K562 (cell line): ENCODE results near the gene DCAKD. TPM values are rescaled to one million over a fixed set of nuclear protein-coding genes. Genes with fewer than 3 reads are reported as not detected.
A peak's percentile ranks its signal among the peaks of the same experiment; 100 is the strongest.

Source experiments
- ATF7 ChIP-seq: fragments of 450-650 bp; IDR thresholded peaks from 2 replicates; pipeline ENCODE4 v1.7.1; 2014; ENCODE audit warnings: mild to moderate bottlenecking, moderate library complexity
- BACH1 ChIP-seq: fragments of 200-800 bp; sonication (Bioruptor generic); IDR thresholded peaks from 2 replicates; pipeline ENCODE4 v1.6.1; 2016; ENCODE audit warnings: missing genetic modification characterization, missing compliant biosample characterization
- CHCHD3 ChIP-seq: fragments of 250-450 bp; sonication (Bioruptor Pico); IDR thresholded peaks from 2 replicates; pipeline ENCODE4 v2.1.2; 2022; ENCODE audit warnings: mild to moderate bottlenecking
- CTBP1 ChIP-seq: fragments of 450-650 bp; IDR thresholded peaks from 2 replicates; pipeline ENCODE4 v1.6.1; 2016; ENCODE audit warnings: borderline replicate concordance
- FOXK1 ChIP-seq: sonication (generic); formaldehyde crosslinking; IDR thresholded peaks from 2 replicates; pipeline ENCODE4 v1.8.0; 2022; ENCODE audit warnings: missing genetic modification reagents, mild to moderate bottlenecking, borderline replicate concordance
- GTF2E2 ChIP-seq: fragments of 200-800 bp; sonication (Bioruptor generic); IDR thresholded peaks from 2 replicates; pipeline ENCODE4 v1.6.1; 2016; ENCODE audit warnings: missing genetic modification characterization, missing compliant biosample characterization
- HDAC1 ChIP-seq, 2 experiments: fragments of 450-650 bp; IDR thresholded peaks; 2 replicates each; pipeline ENCODE4 v1.6.1; 2016 to 2017; ENCODE audit warnings: inconsistent platforms in 1 of 2, mild to moderate bottlenecking in 1 of 2, moderate library complexity in 1 of 2
- HMGXB4 ChIP-seq: sonication (generic); formaldehyde crosslinking; IDR thresholded peaks from 2 replicates; pipeline ENCODE4 v1.8.1; 2023; ENCODE audit warnings: mild to moderate bottlenecking, missing genetic modification reagents
- KAT7 ChIP-seq: sonication (generic); formaldehyde crosslinking; IDR thresholded peaks from 2 replicates; pipeline ENCODE4 v1.8.0; 2022; ENCODE audit warnings: missing genetic modification reagents, mild to moderate bottlenecking, borderline replicate concordance
- MCM7 ChIP-seq, 2 experiments: fragments of 450-650 bp; IDR thresholded peaks; 2 replicates each; pipeline ENCODE4 v1.6.1; 2016 to 2018
- NCOA2 ChIP-seq, 2 experiments: fragments of 450-650 bp; IDR thresholded peaks; 2 replicates each; pipeline ENCODE4 v1.6.1; 2018; ENCODE audit warnings: mild to moderate bottlenecking in 2 of 2, moderate library complexity in 1 of 2; ENCODE audit not compliant: partially characterized antibody in 2 of 2
- PHF8 ChIP-seq: fragments of 200-600 bp; sonication (generic); IDR thresholded peaks from 2 replicates; pipeline ENCODE4 v1.6.1; 2012; ENCODE audit warnings: mixed run types, mild to moderate bottlenecking, inconsistent platforms, low read length, moderate library complexity, borderline replicate concordance
- RBFOX2 ChIP-seq: fragments of 200-400 bp; formaldehyde crosslinking; IDR thresholded peaks from 2 replicates; pipeline ENCODE4 v1.6.1; 2017; ENCODE audit warnings: low read depth, mild to moderate bottlenecking, low read length, moderate library complexity
- STAT5A ChIP-seq: IDR thresholded peaks from 2 replicates; pipeline ENCODE4 v1.6.1; 2012; ENCODE audit warnings: low read length, inconsistent platforms, borderline replicate concordance
- TAF1 ChIP-seq: IDR thresholded peaks from 2 replicates; pipeline ENCODE4 v1.6.1; 2011; ENCODE audit warnings: mild to moderate bottlenecking, low read length, moderate library complexity; ENCODE audit not compliant: insufficient read depth, control insufficient read depth, severe bottlenecking; ENCODE audit errors: extremely low read depth
- TFAM ChIP-seq: fragments of 250-450 bp; sonication (Bioruptor Pico); conservative IDR thresholded peaks from 2 replicates; pipeline ENCODE4 v1.5.0; 2021; ENCODE audit warnings: mild to moderate bottlenecking, moderate library complexity
- ZNF282 ChIP-seq: sonication (generic); formaldehyde crosslinking; IDR thresholded peaks from 2 replicates; pipeline ENCODE4 v1.8.1; 2023; ENCODE audit warnings: missing genetic modification reagents
- ZNF551 ChIP-seq: fragments of 250-450 bp; sonication (Bioruptor Pico); IDR thresholded peaks from 2 replicates; pipeline ENCODE4 v1.5.0; 2021; ENCODE audit warnings: mild to moderate bottlenecking, moderate library complexity
- ZNF785 ChIP-seq: fragments of 250-450 bp; sonication (Bioruptor Pico); IDR thresholded peaks from 2 replicates; pipeline ENCODE4 v1.4.0; 2020; ENCODE audit warnings: mild to moderate bottlenecking
- polyA plus RNA-seq, 8 experiments: library from polyadenylated mRNA; depleted of rRNA in 4 of 8; stranded (reverse) in 5 of 8; unstranded in 3 of 8; fragments of >200 nt; fragmentation: Nextera tagmentation in 2 of 8; fragmentation: Illumina TruSeq in 1 of 8; extraction: Ambion mirVana in 2 of 8; extraction: Trizol in 1 of 8; gene quantifications; 2 replicates each; pipeline versions ENCODE4 v1.2.1 to v1.2.3, GENCODE V29; 2011 to 2014; ENCODE audit warnings: inconsistent platforms in 1 of 8, missing spikeins in 1 of 8
- total RNA-seq, 7 experiments: library from RNA; depleted of rRNA in 6 of 7; stranded (reverse); fragments of >200 nt in 6 of 7; fragmentation: Illumina TruSeq in 2 of 7; extraction: Trizol in 2 of 7; gene quantifications; 2 replicates each; pipeline versions ENCODE4 v1.2.1 to v1.2.3, GENCODE V29; 2011 to 2021; ENCODE audit warnings: low replicate concordance in 1 of 7
- TF ChIP-seq, protein P1 (sequence below), 2 experiments: fragments of 450-650 bp; IDR thresholded peaks; 2 replicates each; pipeline ENCODE4 v1.6.1; 2018; ENCODE audit warnings: mild to moderate bottlenecking in 2 of 2, low read depth in 1 of 2; ENCODE audit not compliant: partially characterized antibody in 2 of 2
- TF ChIP-seq, protein P2 (sequence below): fragments of 200-800 bp; sonication (Bioruptor generic); IDR thresholded peaks from 2 replicates; pipeline ENCODE4 v1.6.1; 2017; ENCODE audit warnings: missing genetic modification characterization, missing compliant biosample characterization

DCAKD gene
- total and polyA plus RNA-seq, 9 of the 15 experiments (the other 6 are each of a cell fraction or from before 2014, with no cell fraction given) = 7.9 to 35.5 (median 21.4) TPM

DNA sequence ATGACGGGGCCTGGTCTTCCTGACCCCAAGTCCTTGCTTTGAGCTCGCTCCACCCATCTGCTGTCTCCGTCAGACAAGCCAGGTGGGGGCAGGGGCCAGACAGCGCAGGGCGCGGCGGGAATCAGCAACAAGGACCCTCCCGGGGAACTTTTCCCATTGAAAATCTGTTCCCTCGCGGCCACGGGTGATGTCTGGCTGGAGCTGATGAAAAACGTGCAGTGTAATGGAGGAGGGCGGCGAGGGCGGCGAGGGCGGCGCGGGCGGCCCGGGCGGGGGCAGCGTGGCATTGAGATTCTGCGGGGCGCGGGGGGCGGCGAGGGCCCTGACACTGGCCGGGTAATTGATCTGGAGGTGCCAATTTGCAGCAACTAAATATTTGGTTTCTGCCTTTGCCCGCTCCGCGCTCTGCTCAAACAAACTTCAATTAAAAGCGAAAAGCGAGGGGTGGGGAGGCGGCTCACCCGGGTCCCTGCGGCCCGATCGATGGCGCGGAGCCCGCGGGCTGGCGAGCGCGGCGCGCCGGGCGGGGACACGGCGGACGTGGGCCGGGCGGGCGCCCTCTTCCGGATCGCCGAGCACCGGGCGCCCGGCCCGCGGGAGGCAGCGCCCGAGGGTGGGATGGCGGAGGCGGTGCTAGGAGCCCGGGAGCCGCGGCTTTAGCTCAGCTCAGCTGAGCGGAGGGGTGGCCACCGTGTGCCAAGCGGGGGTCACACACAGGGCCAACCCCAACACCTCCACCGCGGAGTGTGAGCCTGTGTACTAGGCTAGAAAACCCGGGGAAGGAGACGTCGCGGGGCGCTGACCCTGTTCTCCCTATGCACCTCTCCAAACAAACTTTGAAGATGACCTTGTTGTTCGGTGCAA, 32.4 kb downstream of the DCAKD start (continued):
- TF ChIP-seq, protein P1, sequence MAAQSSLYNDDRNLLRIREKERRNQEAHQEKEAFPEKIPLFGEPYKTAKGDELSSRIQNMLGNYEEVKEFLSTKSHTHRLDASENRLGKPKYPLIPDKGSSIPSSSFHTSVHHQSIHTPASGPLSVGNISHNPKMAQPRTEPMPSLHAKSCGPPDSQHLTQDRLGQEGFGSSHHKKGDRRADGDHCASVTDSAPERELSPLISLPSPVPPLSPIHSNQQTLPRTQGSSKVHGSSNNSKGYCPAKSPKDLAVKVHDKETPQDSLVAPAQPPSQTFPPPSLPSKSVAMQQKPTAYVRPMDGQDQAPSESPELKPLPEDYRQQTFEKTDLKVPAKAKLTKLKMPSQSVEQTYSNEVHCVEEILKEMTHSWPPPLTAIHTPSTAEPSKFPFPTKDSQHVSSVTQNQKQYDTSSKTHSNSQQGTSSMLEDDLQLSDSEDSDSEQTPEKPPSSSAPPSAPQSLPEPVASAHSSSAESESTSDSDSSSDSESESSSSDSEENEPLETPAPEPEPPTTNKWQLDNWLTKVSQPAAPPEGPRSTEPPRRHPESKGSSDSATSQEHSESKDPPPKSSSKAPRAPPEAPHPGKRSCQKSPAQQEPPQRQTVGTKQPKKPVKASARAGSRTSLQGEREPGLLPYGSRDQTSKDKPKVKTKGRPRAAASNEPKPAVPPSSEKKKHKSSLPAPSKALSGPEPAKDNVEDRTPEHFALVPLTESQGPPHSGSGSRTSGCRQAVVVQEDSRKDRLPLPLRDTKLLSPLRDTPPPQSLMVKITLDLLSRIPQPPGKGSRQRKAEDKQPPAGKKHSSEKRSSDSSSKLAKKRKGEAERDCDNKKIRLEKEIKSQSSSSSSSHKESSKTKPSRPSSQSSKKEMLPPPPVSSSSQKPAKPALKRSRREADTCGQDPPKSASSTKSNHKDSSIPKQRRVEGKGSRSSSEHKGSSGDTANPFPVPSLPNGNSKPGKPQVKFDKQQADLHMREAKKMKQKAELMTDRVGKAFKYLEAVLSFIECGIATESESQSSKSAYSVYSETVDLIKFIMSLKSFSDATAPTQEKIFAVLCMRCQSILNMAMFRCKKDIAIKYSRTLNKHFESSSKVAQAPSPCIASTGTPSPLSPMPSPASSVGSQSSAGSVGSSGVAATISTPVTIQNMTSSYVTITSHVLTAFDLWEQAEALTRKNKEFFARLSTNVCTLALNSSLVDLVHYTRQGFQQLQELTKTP (IDR thresholded peaks at IDR 0.05; ENCODE audit: low read depth in 1 of 2, partially characterized antibody in 2 of 2) = no peak
- TF ChIP-seq ATF7 = 0 out of 2 replicates have a peak, but pooled peaks have one; percentile 28
- TF ChIP-seq RBFOX2 = peak; percentile 66
- no peak for TF ChIP-seq BACH1 (tag)
- TF ChIP-seq, protein P2, sequence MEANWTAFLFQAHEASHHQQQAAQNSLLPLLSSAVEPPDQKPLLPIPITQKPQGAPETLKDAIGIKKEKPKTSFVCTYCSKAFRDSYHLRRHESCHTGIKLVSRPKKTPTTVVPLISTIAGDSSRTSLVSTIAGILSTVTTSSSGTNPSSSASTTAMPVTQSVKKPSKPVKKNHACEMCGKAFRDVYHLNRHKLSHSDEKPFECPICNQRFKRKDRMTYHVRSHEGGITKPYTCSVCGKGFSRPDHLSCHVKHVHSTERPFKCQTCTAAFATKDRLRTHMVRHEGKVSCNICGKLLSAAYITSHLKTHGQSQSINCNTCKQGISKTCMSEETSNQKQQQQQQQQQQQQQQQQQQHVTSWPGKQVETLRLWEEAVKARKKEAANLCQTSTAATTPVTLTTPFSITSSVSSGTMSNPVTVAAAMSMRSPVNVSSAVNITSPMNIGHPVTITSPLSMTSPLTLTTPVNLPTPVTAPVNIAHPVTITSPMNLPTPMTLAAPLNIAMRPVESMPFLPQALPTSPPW (CRISPR knock-in tag) = peak; percentile 81
- no peak for TF ChIP-seq STAT5A
- TF ChIP-seq ZNF282 = no peak
- no peak for TF ChIP-seq MCM7 (IDR thresholded peaks at IDR 0.05)
- 0 out of 2 replicates have a peak, but pooled peaks have one; percentile 54 for TF ChIP-seq KAT7 (CRISPR knock-in tag)
- no peak for TF ChIP-seq FOXK1 (CRISPR knock-in tag)
- peak in 1 of 2 experiments; percentile 28; a peak in 1 of 4 replicates for TF ChIP-seq HDAC1 (IDR thresholded peaks at IDR 0.05)
- peak; percentile 56 for TF ChIP-seq CTBP1
- TF ChIP-seq CHCHD3 (CRISPR knock-in tag) = no peak
- TF ChIP-seq TAF1 = peak; percentile 10
- no peak for TF ChIP-seq NCOA2 (IDR thresholded peaks at IDR 0.05; ENCODE audit: partially characterized antibody in 2 of 2)
- TF ChIP-seq PHF8 = peak; percentile 55; the same call in 1 of the 2 replicates
- no peak for TF ChIP-seq ZNF551 (CRISPR knock-in tag)
- no peak for TF ChIP-seq ZNF785 (CRISPR knock-in tag)
- TF ChIP-seq HMGXB4 (CRISPR knock-in tag) = 0 out of 2 replicates have a peak, but pooled peaks have one; percentile 77
- peak; percentile 46; the same call in 1 of the 2 replicates for TF ChIP-seq GTF2E2 (tag)
- TF ChIP-seq TFAM (CRISPR knock-in tag) = no peak
